K562 (cell line): ENCODE measurements around the gene SAP30BP.

Source experiments
- DPF2 ChIP-seq: fragments of 450-650 bp; IDR thresholded peaks from 2 replicates; pipeline ENCODE4 v1.6.1; 2016
- KLF1 ChIP-seq: fragments of 450-650 bp; IDR thresholded peaks from 2 replicates; pipeline ENCODE4 v1.6.1; 2016; ENCODE audit warnings: missing genetic modification characterization, missing compliant biosample characterization
- ZNF274 ChIP-seq: IDR thresholded peaks from 2 replicates; pipeline ENCODE4 v1.6.1; 2011; ENCODE audit warnings: low read depth, mild to moderate bottlenecking, low read length, moderate library complexity, borderline replicate concordance
- TF ChIP-seq, protein P1 (sequence below): sonication (generic); formaldehyde crosslinking; IDR thresholded peaks from 2 replicates; pipeline ENCODE4 v1.9.0; 2022; ENCODE audit warnings: mild to moderate bottlenecking, missing genetic modification reagents

DNA sequence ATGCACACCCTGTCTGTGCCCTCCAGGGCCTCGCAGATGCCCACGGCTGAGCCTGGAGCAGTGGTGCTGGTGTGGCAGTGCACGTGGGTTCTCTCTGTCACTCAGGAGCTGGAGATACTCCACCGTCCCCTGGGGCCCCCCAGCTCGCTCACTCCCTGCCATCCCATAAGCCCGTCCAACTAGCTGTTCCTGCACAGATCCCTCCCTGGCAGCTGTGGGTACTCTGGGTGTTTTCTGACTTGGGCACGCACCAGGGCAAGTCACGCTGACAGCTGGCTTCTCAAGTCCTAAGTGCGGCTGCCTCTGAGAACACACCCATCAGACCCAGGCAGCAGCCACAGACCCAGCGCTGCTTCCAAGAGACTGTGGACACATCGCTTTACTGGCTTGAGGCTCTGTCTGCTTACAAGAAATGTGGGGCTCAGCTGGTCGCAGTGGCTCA lies 28.7 kb downstream of the SAP30BP start:
- TF ChIP-seq KLF1 (no peak), ZNF274 (no peak), DPF2 (no peak)
- TF ChIP-seq, protein P1, sequence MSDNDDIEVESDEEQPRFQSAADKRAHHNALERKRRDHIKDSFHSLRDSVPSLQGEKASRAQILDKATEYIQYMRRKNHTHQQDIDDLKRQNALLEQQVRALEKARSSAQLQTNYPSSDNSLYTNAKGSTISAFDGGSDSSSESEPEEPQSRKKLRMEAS (CRISPR knock-in tag), result no peak
